Stomach (tissue), 4 donors: ENCODE measurements around the gene SERPINE1.

ENCODE experiments used
- CTCF ChIP-seq, 7 experiments: fragments of 450-650 bp in 4 of 7; fragments of 200-600 bp in 3 of 7; sonication (generic) in 3 of 7; IDR thresholded peaks; one replicate each; pipeline ENCODE4 v1.5.1; 2016 to 2019; ENCODE audit warnings: antibody characterized with exemption in 7 of 7, control low read depth in 2 of 7, mild to moderate bottlenecking in 1 of 7
- POLR2A ChIP-seq, 4 donors: fragments of 450-650 bp; IDR thresholded peaks; one replicate each; pipeline ENCODE4 v1.6.1; 2016; ENCODE audit warnings: antibody characterized with exemption in 4 of 4, control low read depth in 2 of 4, mild to moderate bottlenecking in 1 of 4, moderate library complexity in 1 of 4

DNA sequence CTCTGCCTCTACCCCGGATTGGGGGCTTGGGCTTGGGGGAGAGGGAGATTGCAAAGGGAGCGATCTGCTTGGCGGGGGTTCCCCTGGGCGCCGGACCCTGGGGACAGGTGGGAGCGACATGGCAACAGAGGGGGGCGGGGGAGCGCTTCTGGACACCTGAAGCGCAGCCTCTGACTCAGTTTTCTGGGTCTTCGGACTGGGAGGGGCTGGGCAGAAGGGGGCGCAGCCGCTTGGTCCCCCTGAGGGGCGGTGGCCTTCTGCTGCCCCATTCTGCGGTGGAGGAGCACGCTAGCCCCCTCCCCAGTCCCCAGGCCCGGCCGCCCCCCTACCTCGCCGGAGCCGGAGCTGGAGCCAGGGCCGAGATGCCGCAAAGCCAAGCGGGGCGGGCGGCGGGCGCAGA is 52.8 kb downstream of the SERPINE1 start:
- TF ChIP-seq CTCF (IDR thresholded peaks at IDR 0.05) (no peak), POLR2A (IDR thresholded peaks at IDR 0.05) (no peak)
